NCI-H1417 treated with DMSO at 0.1 percent for 48 hours (cell line): Measurements from ENCODE around the gene MRAS.
"Not testable (repeated sequence)": the region's sequence is repeated elsewhere in the genome, so short reads cannot be mapped to it uniquely, and the experiment has no call there.

ENCODE experiments used
- DNase-seq: peaks from one replicate; lab custom pipeline; 2025; lab: John Stamatoyannopoulos, UW

MRAS gene

GRCh38 chr3:138367326-138367850 is 19.0 kb downstream of the MRAS start:
- no peak for DNase-seq

GRCh38 chr3:138367911-138368310 is 19.5 kb downstream of the MRAS start:
- no peak for DNase-seq

- no peak for DNase-seq
Observed at GRCh38 chr3:138369151-138369900, 20.9 kb downstream of the MRAS start.

GRCh38 chr3:138370321-138370720 is 21.9 kb downstream of the MRAS start:
- DNase-seq: no peak

GRCh38 chr3:138371070-138371965 is 22.9 kb downstream of the MRAS start:
- no peak for DNase-seq

- DNase-seq: no peak
Observed at GRCh38 chr3:138373087-138373735, 24.8 kb downstream of the MRAS start.

GRCh38 chr3:138373736-138374094 is 25.3 kb downstream of the MRAS start:
- DNase-seq: no peak

- no peak for DNase-seq
Observed at GRCh38 chr3:138374573-138375134, 26.3 kb downstream of the MRAS start.

GRCh38 chr3:138375447-138375846 is 27.1 kb downstream of the MRAS start:
- no peak for DNase-seq

- no peak for DNase-seq
Observed at GRCh38 chr3:138376663-138377062, 28.3 kb downstream of the MRAS start.

GRCh38 chr3:138377212-138377611 is 28.8 kb downstream of the MRAS start:
- not testable (repeated sequence) for DNase-seq

- DNase-seq: no peak
Observed at GRCh38 chr3:138377804-138378203, 29.4 kb downstream of the MRAS start.

- DNase-seq: no peak
Observed at GRCh38 chr3:138378331-138378730, 30.0 kb downstream of the MRAS start.

GRCh38 chr3:138378990-138379389 is 30.6 kb downstream of the MRAS start:
- no peak for DNase-seq

GRCh38 chr3:138381413-138381901 is 33.1 kb downstream of the MRAS start:
- DNase-seq: no peak

GRCh38 chr3:138381950-138382715 is 33.8 kb downstream of the MRAS start:
- no peak for DNase-seq

- DNase-seq: no peak
Observed at GRCh38 chr3:138383715-138384465, 35.5 kb downstream of the MRAS start.

- DNase-seq: no peak
Observed at GRCh38 chr3:138384531-138384930, 36.2 kb downstream of the MRAS start.

- DNase-seq: no peak
Observed at GRCh38 chr3:138384976-138385375, 36.6 kb downstream of the MRAS start.

- DNase-seq: no peak
Observed at GRCh38 chr3:138389144-138389601, 40.8 kb downstream of the MRAS start.
